ENCODE measurements around the gene PKHD1.

- TF ChIP-seq CTCF (IDR thresholded peaks at IDR 0.05) (no peak), POLR2A (IDR thresholded peaks at IDR 0.05) (no peak)
Measured at GRCh38 chr6:51995214-51995755, 92.1 kb downstream of the PKHD1 start.

Measured in uterus (tissue), 2 donors.